ENCODE results near the gene NEURL4.
"Not testable (repeated sequence)": the region's sequence is repeated elsewhere in the genome, so short reads cannot be mapped to it uniquely, and the experiment has no call there.

Gene NEURL4

DNA sequence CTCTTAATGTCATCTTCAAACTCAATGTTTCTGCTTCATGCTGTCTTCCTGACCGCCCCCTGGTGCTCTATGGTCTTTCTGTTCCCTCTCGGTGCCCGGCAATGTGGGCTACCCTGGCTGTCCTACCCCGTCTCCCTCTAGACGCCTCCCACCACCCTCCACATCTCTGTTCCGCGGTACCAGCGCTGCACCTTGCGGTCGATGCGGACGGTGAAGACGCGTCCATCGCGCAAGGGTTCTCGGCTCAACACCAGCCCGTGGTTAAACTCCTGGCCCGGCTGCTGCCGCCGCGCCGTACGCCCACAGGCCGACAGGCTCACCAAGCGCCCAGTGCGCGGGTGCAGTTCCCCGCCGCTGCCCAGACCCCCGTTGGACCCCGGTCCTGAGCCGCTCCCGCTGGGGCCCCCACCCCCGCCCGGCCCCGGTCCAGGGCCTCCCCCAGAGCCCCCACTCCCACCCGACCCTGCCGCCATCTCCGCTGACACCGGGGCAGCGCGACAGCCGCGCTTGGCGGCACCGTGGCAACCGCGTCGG is at the start of gene NEURL4:
Gene NEURL4, minus strand, starts transcription at position 496 of the 534 bp plus-strand sequence. Its CDS starts 23 bp downstream, at position 473.
- CTCF ChIA-PET, result interaction anchor here (0.6 to 3.7 kb wide), 8 partner anchors 9 to 358 kb away, joined by 3 to 15 read pairs (median 6); partner anchors contain the start of genes GPS2 and TP53
- POLR2A ChIA-PET, result interaction anchor here (0.6 to 1.7 kb wide), 5 partner anchors 13 to 67 kb away, joined by 3 to 6 read pairs (median 4); partner anchors contain the start of gene GPS2
- no peak for TF ChIP-seq CTCF (IDR thresholded peaks at IDR 0.05; ENCODE audit: control extremely low read depth, extremely low read depth, low read depth, missing control alignments)
- no peak for DNase-seq (ENCODE audit: extremely low spot score)

DNA sequence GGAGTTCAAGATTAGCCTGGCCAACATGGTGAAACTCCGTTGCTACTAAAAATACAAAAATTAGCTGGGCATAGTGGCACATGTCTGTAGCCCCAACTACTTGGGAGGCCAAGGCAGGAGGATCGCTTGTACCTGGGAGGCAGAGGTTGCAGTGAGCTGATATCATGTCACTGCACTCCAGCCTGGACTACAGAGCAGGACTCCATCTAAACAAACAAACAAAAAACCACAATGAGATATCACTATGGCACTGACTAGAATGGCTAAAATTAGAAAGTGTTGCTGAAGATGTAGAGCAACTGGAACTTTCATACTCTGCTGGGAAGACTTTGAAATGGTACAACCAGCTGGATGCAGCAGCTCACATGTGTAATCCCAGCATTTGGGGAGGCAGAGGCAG is 45.2 kb upstream of the NEURL4 start:
- ChIA-PET POLR2A (no interaction called here), CTCF (interaction anchor here (1.0 to 3.5 kb wide), 3 partner anchors 18 to 78 kb away, joined by 3 to 16 read pairs (median 3); partner anchors contain the start of gene TMEM95)
- no peak for DNase-seq (ENCODE audit: extremely low spot score)
- no peak for TF ChIP-seq CTCF (IDR thresholded peaks at IDR 0.05; ENCODE audit: control extremely low read depth, extremely low read depth, low read depth, missing control alignments)

DNA sequence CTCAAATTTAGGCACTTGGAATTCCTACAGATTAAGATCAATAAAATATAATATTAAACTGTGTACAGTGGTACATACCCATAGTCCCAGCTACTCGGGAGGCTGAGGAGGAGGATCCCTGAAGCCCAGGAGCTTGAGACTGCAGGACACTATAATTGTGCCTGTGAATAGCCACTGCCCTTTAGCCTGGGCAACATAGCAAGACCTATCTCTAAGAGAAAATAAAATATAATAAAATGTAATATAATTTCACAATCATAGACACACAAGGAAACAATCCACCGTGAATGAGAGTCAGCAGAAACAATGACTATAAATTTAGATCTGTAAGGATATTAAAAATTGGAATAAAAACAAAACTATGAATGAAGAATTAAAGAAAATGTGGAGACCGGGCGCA is 41.7 kb upstream of the NEURL4 start:
- DNase-seq (ENCODE audit: extremely low spot score), result no peak
- ChIA-PET POLR2A (no interaction called here), CTCF (interaction anchor here (2.1 kb wide), 2 partner anchors 15 to 18 kb away, joined by 10 to 14 read pairs; partner anchors contain the start of gene TMEM95)
- TF ChIP-seq CTCF (IDR thresholded peaks at IDR 0.05; ENCODE audit: control extremely low read depth, extremely low read depth, low read depth, missing control alignments), result no peak

- DNase-seq (ENCODE audit: extremely low spot score), result no peak
- ChIA-PET POLR2A (no interaction called here), CTCF (interaction anchor here (1.1 to 2.1 kb wide), 3 partner anchors 14 to 19 kb away, joined by 3 to 14 read pairs (median 10); partner anchors contain the start of gene TMEM95)
- no peak for TF ChIP-seq CTCF (IDR thresholded peaks at IDR 0.05; ENCODE audit: control extremely low read depth, extremely low read depth, low read depth, missing control alignments)
These were observed 40.7 kb upstream of the NEURL4 start for GRCh38 chr17:7369825-7370224.

GRCh38 chr17:7368599-7368994 is 39.5 kb upstream of the NEURL4 start:
- CTCF ChIA-PET, result interaction anchor here (1.1 to 4.7 kb wide), 3 partner anchors 8 to 15 kb away, joined by 4 to 24 read pairs (median 5); no protein-coding TSS in a partner anchor

DNA sequence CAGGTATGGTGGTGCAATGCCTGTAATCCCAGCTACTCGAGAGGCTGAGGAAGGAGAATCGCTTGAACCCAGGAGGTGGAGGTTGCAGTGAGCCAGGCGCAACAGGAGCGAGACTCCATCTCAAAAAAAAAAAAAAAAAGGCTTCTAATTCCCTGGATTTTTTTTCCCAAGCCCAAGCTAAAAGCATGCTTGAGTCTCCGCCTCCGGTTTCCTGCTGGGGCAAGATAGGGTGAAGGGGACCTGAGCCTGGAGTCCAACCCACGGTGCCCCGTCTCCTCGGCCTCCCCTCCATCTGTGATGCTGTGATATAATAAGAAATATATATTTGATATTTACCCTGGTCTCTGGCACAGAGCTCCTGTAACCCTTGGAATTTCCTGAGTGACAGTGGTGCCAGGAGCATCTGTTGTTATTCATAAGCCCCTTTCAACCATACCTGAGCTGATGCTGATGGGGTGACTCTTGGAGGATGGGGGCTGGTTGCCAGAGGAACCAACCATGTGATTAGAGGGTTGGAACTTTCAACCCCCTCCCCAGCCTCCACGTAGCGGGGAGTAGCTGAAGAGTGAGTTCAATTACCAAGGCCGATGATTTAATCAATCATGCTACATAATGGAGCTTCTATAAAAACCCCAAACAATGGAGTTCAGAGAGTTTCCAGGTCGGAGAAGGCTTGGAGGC is 38.9 kb upstream of the NEURL4 start:
- DNase-seq (ENCODE audit: extremely low spot score), result no peak
- POLR2A ChIA-PET, result no interaction called here
- CTCF ChIA-PET, result interaction anchor here (1.1 to 4.7 kb wide), 3 partner anchors 9 to 14 kb away, joined by 4 to 24 read pairs (median 5); no protein-coding TSS in a partner anchor
- TF ChIP-seq CTCF (IDR thresholded peaks at IDR 0.05; ENCODE audit: control extremely low read depth, extremely low read depth, low read depth, missing control alignments), result no peak

More at GRCh38 chr17:7368599-7368994, 39.5 kb upstream of the NEURL4 start:
- POLR2A ChIA-PET; DNase-seq (ENCODE audit: extremely low spot score): not testable (repeated sequence)

DNA sequence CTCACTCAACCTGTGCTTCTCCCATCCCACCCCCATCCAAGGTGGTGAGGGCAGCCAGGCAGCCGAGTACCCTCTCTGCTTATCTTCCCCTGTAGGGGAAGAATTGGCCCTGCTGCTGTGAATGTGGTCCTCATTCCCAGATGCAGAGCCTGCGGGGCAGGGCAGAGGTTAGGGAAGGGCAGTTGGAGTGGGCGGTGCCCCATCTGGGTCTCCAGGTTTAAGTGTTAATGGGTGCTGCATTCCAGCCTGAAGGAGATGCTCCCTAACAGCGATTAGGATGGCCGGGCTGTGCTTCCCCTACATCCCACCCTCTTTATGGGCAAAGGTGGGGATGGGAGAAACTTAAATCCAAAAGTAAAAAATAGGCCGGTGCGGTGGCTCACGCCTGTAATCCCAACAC is 37.9 kb upstream of the NEURL4 start:
- no peak for TF ChIP-seq CTCF (IDR thresholded peaks at IDR 0.05; ENCODE audit: control extremely low read depth, extremely low read depth, low read depth, missing control alignments)
- DNase-seq (ENCODE audit: extremely low spot score), result no peak
- ChIA-PET CTCF (interaction anchor here (1.8 to 4.7 kb wide), 2 partner anchors 11 to 13 kb away, joined by 5 to 24 read pairs; no protein-coding TSS in a partner anchor), POLR2A (no interaction called here)

DNA sequence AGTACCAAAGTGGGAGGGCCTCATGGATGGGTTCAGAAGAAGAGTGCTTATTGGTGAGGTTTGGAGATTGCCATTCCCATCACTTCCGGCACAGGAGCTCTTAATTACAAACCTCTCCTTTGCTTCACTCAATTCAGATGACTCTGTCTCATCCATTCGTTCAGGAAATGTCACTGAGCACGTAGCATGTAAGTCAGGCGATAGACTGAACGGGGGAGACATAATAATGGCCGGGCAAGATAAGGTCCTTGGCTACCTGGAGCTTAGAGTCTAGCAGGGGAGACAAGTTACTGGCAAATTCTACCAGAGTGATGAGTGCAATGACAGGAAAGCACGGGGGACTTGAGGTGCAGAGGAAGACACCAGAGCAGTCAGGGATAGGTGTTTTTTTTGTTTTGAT is 36.8 kb upstream of the NEURL4 start:
- POLR2A ChIA-PET, result interaction anchor here (0.6 kb wide), 1 partner anchor 98 kb away, joined by 4 read pairs; no protein-coding TSS in a partner anchor
- not testable (repeated sequence) for DNase-seq (ENCODE audit: extremely low spot score)
- CTCF ChIA-PET, result interaction anchor here (4.7 kb wide), 1 partner anchor 10 kb away, joined by 24 read pairs; no protein-coding TSS in a partner anchor
